H9 (cell line): ENCODE results near the gene IQCK. TPM values are rescaled to one million over a fixed set of nuclear protein-coding genes. Genes with fewer than 3 reads are reported as not detected.

Source experiments
- DNase-seq: peaks from one replicate; pipeline ENCODE4 v3.0.0-alpha.2; 2017
- H2AFZ ChIP-seq: one replicate; pipeline ENCODE4 v1.6.1; 2013; ENCODE audit warnings: mild to moderate bottlenecking, low read length, control low read depth, moderate library complexity
- H2AK5ac ChIP-seq: 2 replicates; pipeline ENCODE4 v1.6.1; 2013; ENCODE audit warnings: low read length, control low read depth, mixed read lengths; ENCODE audit not compliant: insufficient read length
- H2BK120ac ChIP-seq: one replicate; pipeline ENCODE4 v1.6.1; 2013; ENCODE audit warnings: low read depth, mild to moderate bottlenecking, low read length, control low read depth, inconsistent platforms; ENCODE audit not compliant: poor library complexity, severe bottlenecking
- H2BK12ac ChIP-seq: 2 replicates; pipeline ENCODE4 v1.6.1; 2013; ENCODE audit warnings: low read length, control low read depth, mixed read lengths, low read depth; ENCODE audit not compliant: insufficient read length
- H2BK15ac ChIP-seq: 2 replicates; pipeline ENCODE4 v1.6.1; 2013; ENCODE audit warnings: low read depth, low read length, control low read depth
- H2BK20ac ChIP-seq: one replicate; pipeline ENCODE4 v1.6.1; 2013; ENCODE audit warnings: low read depth, mild to moderate bottlenecking, low read length, control low read depth, inconsistent platforms; ENCODE audit not compliant: poor library complexity, severe bottlenecking
- H2BK5ac ChIP-seq: 2 replicates; pipeline ENCODE4 v1.6.1; 2013; ENCODE audit warnings: low read length, control low read depth, mixed read lengths; ENCODE audit not compliant: insufficient read length
- H3K14ac ChIP-seq: 2 replicates; pipeline ENCODE4 v1.6.1; 2013; ENCODE audit warnings: low read length, control low read depth; ENCODE audit not compliant: insufficient read depth
- H3K18ac ChIP-seq: 2 replicates; pipeline ENCODE4 v1.6.1; 2013; ENCODE audit warnings: low read depth, mild to moderate bottlenecking, mixed read lengths, low read length, control low read depth; ENCODE audit not compliant: insufficient read length
- H3K23ac ChIP-seq: 2 replicates; pipeline ENCODE4 v1.6.1; 2013; ENCODE audit warnings: low read length, control low read depth, mixed read lengths, low read depth; ENCODE audit not compliant: insufficient read length
- H3K23me2 ChIP-seq: 2 replicates; pipeline ENCODE4 v1.6.1; 2013; ENCODE audit warnings: low read depth, mild to moderate bottlenecking, mixed read lengths, low read length, control low read depth; ENCODE audit not compliant: insufficient read length, poor library complexity, severe bottlenecking
- H3K27ac ChIP-seq: 2 replicates; pipeline ENCODE4 v1.5.1; 2013; ENCODE audit warnings: low read length, control low read depth, mixed read lengths, low read depth; ENCODE audit not compliant: insufficient read length
- H3K27me3 ChIP-seq: 2 replicates; pipeline ENCODE4 v1.6.1; 2013; ENCODE audit warnings: low read length, control low read depth, inconsistent platforms; ENCODE audit not compliant: insufficient read depth
- H3K4ac ChIP-seq: 2 replicates; pipeline ENCODE4 v1.6.1; 2013; ENCODE audit warnings: low read depth, mild to moderate bottlenecking, control low read depth, inconsistent platforms, low read length, moderate library complexity
- H3K4me1 ChIP-seq: 2 replicates; pipeline ENCODE4 v1.6.1; 2013; ENCODE audit warnings: low read length, control low read depth, inconsistent platforms; ENCODE audit not compliant: insufficient read depth
- H3K4me2 ChIP-seq: 2 replicates; pipeline ENCODE4 v1.6.1; 2013; ENCODE audit warnings: low read length, control low read depth, mixed read lengths; ENCODE audit not compliant: insufficient read length, insufficient read depth
- H3K56ac ChIP-seq: 2 replicates; pipeline ENCODE4 v1.6.1; 2013; ENCODE audit warnings: low read depth, mild to moderate bottlenecking, mixed read lengths, low read length, control low read depth; ENCODE audit not compliant: insufficient read length
- H3K79me1 ChIP-seq: 2 replicates; pipeline ENCODE4 v1.6.1; 2013; ENCODE audit warnings: low read depth, mild to moderate bottlenecking, moderate library complexity, low read length, control low read depth, inconsistent platforms; ENCODE audit not compliant: insufficient read depth, poor library complexity, severe bottlenecking
- H3K79me2 ChIP-seq: 2 replicates; pipeline ENCODE4 v1.6.1; 2013; ENCODE audit warnings: low read length, control low read depth, inconsistent platforms; ENCODE audit not compliant: insufficient read depth
- H3K9ac ChIP-seq: 2 replicates; pipeline ENCODE4 v1.6.1; 2013; ENCODE audit warnings: low read length, control low read depth, mixed read lengths; ENCODE audit not compliant: insufficient read length; ENCODE audit errors: extremely low read depth
- H3K9me3 ChIP-seq: one replicate; pipeline ENCODE4 v1.6.1; 2013; ENCODE audit warnings: low read depth, low read length, inconsistent platforms; ENCODE audit not compliant: control insufficient read depth
- H3T11ph ChIP-seq: one replicate; pipeline ENCODE4 v1.6.1; 2013; ENCODE audit warnings: mild to moderate bottlenecking, low read length, control low read depth, inconsistent platforms
- H4K20me1 ChIP-seq: one replicate; pipeline ENCODE4 v1.6.1; 2013; ENCODE audit not compliant: control insufficient read depth, insufficient read length, insufficient read depth
- H4K5ac ChIP-seq: 2 replicates; pipeline ENCODE4 v1.6.1; 2013; ENCODE audit warnings: low read depth, mild to moderate bottlenecking, mixed read lengths, low read length, control low read depth; ENCODE audit not compliant: insufficient read length
- H4K8ac ChIP-seq: replicated peaks from 2 replicates; pipeline ENCODE4 v1.6.1; 2013; ENCODE audit warnings: low read length, control low read depth, mixed read lengths, low read depth; ENCODE audit not compliant: insufficient read length
- H4K91ac ChIP-seq: 2 replicates; pipeline ENCODE4 v1.6.1; 2013; ENCODE audit warnings: low read depth, mild to moderate bottlenecking, moderate library complexity, mixed read lengths, low read length, control low read depth; ENCODE audit not compliant: insufficient read length
- H3K27ac Mint-ChIP-seq, 3 experiments: 2 replicates in 2 of 3; 3 replicates in 1 of 3; pipeline ENCODE4 v1.8.0; 2020 to 2021; ENCODE audit warnings: mixed read lengths in 3 of 3, mild to moderate bottlenecking in 1 of 3, moderate library complexity in 1 of 3
- H3K27me3 Mint-ChIP-seq: 2 replicates; pipeline ENCODE4 v1.8.0; 2021; ENCODE audit warnings: low read depth, mild to moderate bottlenecking, moderate library complexity, mixed read lengths
- H3K36me3 Mint-ChIP-seq, 3 experiments: 2 replicates in 2 of 3; 3 replicates in 1 of 3; pipeline ENCODE4 v1.8.0; 2020 to 2021; ENCODE audit warnings: low read depth in 3 of 3, mixed read lengths in 3 of 3; ENCODE audit not compliant: insufficient read depth in 1 of 3
- H3K4me1 Mint-ChIP-seq, 2 experiments: 2 replicates each; pipeline ENCODE4 v1.8.0; 2020; ENCODE audit warnings: mixed read lengths in 2 of 2
- H3K4me3 Mint-ChIP-seq, 2 experiments: 2 replicates in 1 of 2; 3 replicates in 1 of 2; pipeline ENCODE4 v1.8.0; 2020 to 2021; ENCODE audit warnings: mild to moderate bottlenecking in 2 of 2, mixed read lengths in 2 of 2, moderate library complexity in 1 of 2
- H3K9me3 Mint-ChIP-seq, 2 experiments: 2 replicates in 1 of 2; 3 replicates in 1 of 2; pipeline ENCODE4 v1.8.0; 2020; ENCODE audit warnings: mild to moderate bottlenecking in 2 of 2, mixed read lengths in 2 of 2, moderate library complexity in 1 of 2
- CTCF ChIP-seq: fragments of 200-600 bp; sonication (generic); conservative IDR thresholded peaks from 3 replicates; pipeline ENCODE4 v1.8.0; 2021; ENCODE audit warnings: antibody characterized with exemption, mild to moderate bottlenecking
- WGBS: extraction: QIAGEN DNeasy Blood & Tissue Kit; methylation state at CpG from one replicate; pipeline ENCODE4 v1.1.7; 2013; ENCODE audit warnings: missing lambda C conversion rate, low lambda C conversion rate, mixed read lengths; ENCODE audit not compliant: insufficient read length; ENCODE audit errors: extremely low coverage; 5-methylcytosine and 5-hydroxymethylcytosine counted together
- total RNA-seq: library from RNA; stranded (reverse); gene quantifications from 2 replicates; pipeline ENCODE4 v1.2.1, GENCODE V29; 2021

Gene IQCK
- total RNA-seq, 1 experiment from 2014 or later: 9.0 TPM

GRCh38 chr16:19808061-19808641, 90.1 kb downstream of the IQCK start:
- H3K4ac ChIP-seq: no peak overlapping the region
- DNase-seq: no peak

More at GRCh38 chr16:19808061-19808641, 90.1 kb downstream of the IQCK start:
- Histone ChIP-seq H3K56ac (no peak overlapping the region), H3T11ph (no peak overlapping the region), H3K18ac (no peak overlapping the region), H2BK120ac (no peak overlapping the region), H3K9ac (no peak overlapping the region), H3K23ac (no peak overlapping the region), H3K4me2 (no peak overlapping the region), H3K27ac (no peak overlapping the region), H3K23me2 (no peaks in the 10 kb centered on the region), H2AK5ac (no peak overlapping the region), H3K79me1 (no peaks in the 10 kb centered on the region), H3K9me3 (peaks cover 17% of the 10 kb centered on the region), H2BK12ac (no peak overlapping the region), H4K8ac (no peak overlapping the region), H3K79me2 (no peaks in the 10 kb centered on the region), H2BK15ac (no peak overlapping the region), H3K14ac (no peak overlapping the region), H4K20me1 (no peaks in the 10 kb centered on the region), H2AFZ (no peak overlapping the region), H4K91ac (no peak overlapping the region), H4K5ac (no peak overlapping the region), H3K4me1 (no peaks in the 10 kb centered on the region; the same call in 1 of the 2 replicates), H2BK5ac (no peak overlapping the region), H3K27me3 (no peaks in the 10 kb centered on the region), H2BK20ac (no peak overlapping the region)
- Mint-ChIP-seq H3K9me3 (peaks cover 36 to 38% of the 10 kb centered on the region in 2 experiments), H3K27me3 (no peaks in the 10 kb centered on the region), H3K4me3 (no peak overlapping the region), H3K4me1 (peaks cover 16 to 20% of the 10 kb centered on the region in 2 experiments), H3K27ac (no peak overlapping the region; a peak in 2 of 7 replicates), H3K36me3 (peaks cover 20 to 36% (median 23%) of the 10 kb centered on the region in 3 experiments)
- TF ChIP-seq CTCF: no peak
- no CpG with 5 or more reads among the region's 5 CpGs for WGBS
